Activated CD4-positive, CD25-positive, alpha-beta regulatory T cell (primary cell): ENCODE results near the gene CNOT11.

Experiments
- DNase-seq, 4 experiments: peaks; one replicate each; lab custom pipeline; 2025; lab: John Stamatoyannopoulos, UW

Gene CNOT11

GRCh38 chr2:101278925-101279324 is 26.2 kb downstream of the CNOT11 start:
- no peak for DNase-seq

DNA sequence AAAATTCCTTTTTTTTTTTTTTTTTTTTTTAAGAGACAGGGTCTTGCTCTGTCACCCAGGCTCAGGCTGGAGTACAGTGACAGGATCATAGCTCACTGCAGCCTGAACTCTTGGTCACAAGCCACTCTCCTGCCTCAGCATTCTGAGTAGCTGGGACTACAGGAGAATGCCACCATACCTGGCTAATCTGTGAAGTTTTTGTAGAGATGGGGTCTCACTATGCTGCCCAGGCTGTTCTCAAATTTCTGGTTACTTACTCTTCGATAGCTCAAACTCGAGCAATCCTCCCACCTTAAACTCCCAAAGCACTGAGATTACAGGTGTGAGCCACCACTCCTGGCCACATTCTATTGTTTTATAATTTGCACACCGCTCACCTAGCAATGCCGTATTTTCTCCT is 28.8 kb downstream of the CNOT11 start:
- no peak for DNase-seq

GRCh38 chr2:101282980-101283379 is 30.3 kb downstream of the CNOT11 start:
- no peak for DNase-seq

DNA sequence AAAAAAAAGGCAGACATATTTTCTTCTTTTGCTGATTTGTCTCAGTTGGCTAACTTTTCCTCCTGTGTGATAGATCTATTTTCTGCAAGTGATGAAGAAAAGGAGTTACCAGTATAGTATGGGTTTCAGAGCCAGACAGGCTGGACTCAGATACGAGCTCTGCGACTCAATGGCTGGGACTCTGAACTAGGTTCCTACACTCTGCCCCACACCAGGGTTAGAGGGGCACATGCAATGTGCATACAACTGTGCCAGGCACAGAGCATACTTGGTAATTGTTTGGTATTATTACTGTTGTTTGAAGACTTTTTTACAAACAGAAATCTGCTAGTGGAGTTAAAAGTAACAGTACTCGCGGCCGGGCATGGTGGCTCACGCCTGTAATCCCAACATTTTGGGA is 34.0 kb downstream of the CNOT11 start:
- DNase-seq, result no peak

- no peak for DNase-seq
Measured at GRCh38 chr2:101287303-101287702, 34.6 kb downstream of the CNOT11 start.

GRCh38 chr2:101290711-101291110 is 38.0 kb downstream of the CNOT11 start:
- no peak for DNase-seq

- no peak for DNase-seq
Measured at GRCh38 chr2:101291973-101292372, 39.3 kb downstream of the CNOT11 start.

DNA sequence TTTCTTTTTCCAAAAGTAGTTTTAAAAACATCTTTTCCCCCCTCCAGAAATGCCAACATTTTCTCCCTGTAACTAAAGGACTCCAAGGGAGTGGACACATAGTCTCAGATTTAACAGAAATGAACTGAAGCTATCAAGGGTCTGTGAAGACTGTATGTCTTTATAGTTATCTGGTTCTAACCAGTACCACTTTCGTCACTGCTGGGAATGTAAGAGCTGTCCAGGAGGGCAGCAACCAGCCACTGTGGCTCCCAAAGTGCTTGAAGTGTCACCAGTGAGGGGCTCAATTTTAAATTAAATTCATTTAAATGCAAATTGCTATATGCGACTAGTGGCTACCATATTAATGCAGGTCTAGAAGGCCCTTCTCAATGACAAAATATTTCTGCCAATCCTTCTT is 40.9 kb downstream of the CNOT11 start:
- no peak for DNase-seq

DNA sequence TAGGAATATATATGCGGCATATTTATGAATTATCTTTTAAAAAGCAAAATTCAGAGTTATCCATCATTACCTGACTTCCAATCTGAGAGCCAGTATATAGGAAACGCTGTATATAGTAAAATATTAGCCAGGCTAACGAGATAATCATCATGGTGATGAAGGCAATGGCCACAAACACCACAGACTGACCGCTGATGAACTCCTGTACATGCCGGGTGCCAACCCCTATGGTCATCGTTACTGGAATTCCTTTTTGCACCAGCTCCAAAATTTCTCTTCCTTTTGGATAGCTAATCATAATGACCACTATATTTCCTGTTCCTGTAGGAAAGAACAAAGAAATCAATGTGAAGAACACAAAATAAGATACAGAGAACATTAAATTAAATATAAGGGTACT is 42.2 kb downstream of the CNOT11 start:
- no peak for DNase-seq

- DNase-seq, result no peak
Measured at GRCh38 chr2:101295895-101296294, 43.2 kb downstream of the CNOT11 start.

DNA sequence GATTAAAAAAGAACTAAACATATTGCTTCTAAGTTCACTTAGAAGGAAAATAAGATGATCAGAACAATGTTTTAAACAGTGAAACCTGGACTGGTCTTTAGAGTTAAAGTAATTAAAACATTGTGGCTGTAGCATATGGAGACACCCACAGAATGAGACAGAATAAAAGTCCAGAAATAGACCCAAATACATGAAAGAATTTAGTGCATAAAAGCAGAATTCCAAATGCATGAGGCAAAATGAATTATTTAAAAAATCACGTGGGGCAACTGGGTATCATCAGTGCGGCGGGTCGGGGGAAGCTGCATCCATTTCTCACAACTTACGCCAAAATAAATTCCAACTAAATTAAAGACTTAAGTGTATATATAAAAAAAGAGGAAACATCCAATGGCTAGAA is 43.7 kb downstream of the CNOT11 start:
- DNase-seq, result no peak

- no peak for DNase-seq
Measured at GRCh38 chr2:101297383-101297782, 44.7 kb downstream of the CNOT11 start.

- DNase-seq, result no peak
Measured at GRCh38 chr2:101299604-101300003, 46.9 kb downstream of the CNOT11 start.

- DNase-seq, result no peak
Measured at GRCh38 chr2:101300164-101300563, 47.5 kb downstream of the CNOT11 start.

DNA sequence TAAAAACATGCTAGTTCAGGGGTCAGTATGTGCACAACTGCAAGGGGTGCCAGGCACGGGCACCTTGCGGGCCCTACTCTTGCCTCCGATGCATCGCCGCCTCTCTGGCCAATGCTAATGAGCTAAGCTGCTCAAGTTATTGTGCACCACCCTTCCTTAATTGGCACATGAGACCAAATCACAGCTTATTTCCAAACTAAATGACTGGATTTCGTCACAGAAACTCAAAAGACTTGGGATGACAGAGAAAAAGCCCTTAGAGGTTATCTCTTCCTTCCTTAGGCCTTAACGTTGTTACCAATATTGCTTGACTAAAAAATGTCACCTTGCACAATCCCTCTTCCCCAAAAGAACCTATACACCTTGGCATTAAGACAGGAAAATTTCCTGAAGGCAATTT is 48.1 kb downstream of the CNOT11 start:
- no peak for DNase-seq

- DNase-seq, result no peak
Measured at GRCh38 chr2:101302016-101302415, 49.3 kb downstream of the CNOT11 start.

- no peak for DNase-seq
Measured at GRCh38 chr2:101303688-101304087, 51.0 kb downstream of the CNOT11 start.

DNA sequence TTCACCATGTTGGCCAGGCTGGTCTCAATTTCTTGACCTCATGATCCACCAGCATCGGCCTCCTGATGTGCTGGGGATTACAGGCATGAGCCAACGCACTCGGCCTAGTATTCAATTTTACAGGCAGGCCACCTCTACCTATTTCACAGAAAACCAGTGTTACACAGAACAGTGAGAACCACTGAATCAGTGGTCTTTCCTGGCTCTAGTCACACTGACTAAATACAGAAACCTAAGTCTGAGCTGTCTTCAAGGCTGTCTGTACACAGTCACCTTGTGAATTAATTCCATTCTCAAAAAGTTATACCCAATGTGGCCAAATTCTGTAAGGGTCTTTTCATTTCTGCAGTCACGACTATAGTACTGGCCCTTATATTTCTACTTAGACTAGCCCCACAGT is 52.3 kb downstream of the CNOT11 start:
- no peak for DNase-seq

DNA sequence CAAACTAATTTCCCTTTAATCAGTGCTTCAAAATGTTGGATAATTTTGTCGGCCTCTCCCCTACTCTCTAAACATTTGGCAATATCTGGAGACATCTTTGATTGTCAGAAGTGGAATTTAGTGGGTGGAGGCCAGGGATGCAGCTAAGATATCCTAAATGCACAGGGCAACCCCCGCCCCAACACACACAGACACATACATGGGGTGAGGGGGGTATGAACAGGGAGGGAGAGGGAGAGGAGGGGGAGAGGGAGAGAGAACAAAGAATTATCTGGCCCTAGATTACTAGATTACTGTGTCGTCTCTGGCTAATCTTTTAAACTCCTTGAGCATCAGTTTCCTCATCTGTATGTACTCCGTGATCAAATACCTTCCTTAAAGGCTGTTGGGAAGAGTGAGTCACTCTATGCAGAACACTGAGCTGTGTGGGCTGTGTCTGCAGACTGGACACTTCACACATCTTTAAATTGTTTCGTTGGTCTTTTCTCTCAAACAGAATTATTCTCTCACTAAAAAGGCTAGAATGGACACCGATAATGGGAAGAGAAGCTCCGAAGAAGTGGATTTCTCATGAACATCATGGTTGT is 52.9 kb downstream of the CNOT11 start:
- no peak for DNase-seq

DNA sequence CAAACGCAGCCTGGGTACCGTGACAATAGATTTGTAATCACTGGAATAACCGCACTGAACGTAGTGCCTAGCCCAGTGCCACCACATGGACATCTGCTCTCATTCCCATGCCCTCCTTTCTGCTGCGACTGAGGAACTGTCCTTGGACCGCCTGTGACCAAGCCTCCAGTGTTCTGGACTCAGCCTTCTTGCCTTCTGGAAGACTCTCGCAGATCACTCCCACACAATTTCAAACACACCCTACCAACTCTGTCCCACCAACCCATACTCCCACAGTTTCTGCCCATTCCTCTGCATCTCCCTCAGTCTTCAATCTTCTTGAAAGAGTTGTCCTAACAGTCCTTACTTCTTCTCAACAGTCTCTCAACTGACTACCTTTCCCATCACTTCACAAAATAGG is 53.7 kb downstream of the CNOT11 start:
- DNase-seq, result no peak

GRCh38 chr2:101307503-101307902 is 54.8 kb downstream of the CNOT11 start:
- no peak for DNase-seq

GRCh38 chr2:101307950-101308431 is 55.3 kb downstream of the CNOT11 start:
- no peak for DNase-seq

DNA sequence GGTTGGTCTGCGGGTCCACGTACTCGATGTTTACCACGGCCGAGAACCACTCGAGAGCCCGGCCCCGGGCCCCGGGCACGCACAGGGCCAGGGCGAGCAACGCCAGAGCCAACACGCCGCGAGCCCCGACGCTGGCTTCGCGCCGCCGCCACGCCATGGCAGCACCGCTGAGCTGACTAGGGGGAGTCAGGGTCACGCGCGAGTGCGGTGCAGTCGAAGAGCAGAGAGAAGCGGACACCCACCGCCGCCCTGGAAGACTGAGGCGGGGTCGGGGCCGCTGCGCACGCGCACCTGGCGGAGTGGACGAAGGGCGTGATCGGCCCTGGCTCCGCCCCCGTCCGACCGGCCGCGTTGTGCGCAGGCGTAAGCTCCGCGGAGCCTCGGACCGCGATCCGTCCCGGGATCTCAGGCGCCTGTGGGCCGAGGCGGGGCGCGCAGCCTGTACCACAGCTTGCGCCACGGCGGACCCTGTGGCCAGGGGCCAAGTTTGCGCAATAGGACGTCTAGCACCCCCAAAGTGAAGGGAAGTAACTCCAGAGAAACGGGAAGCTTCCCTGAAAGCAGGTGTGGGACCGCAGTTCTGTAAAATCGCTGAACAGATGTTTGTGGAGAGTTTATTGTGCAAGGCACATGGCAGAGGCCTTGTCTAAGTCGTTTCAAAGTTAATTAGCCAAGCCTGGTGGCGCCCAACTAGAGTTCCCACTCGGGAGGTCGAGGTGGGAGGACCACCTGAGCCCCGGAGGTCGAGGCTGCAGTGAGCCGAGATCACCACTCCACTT is 55.9 kb downstream of the CNOT11 start, which contains the start of gene RNF149:
Gene RNF149, minus strand, starts transcription at position 270 of the 779 bp plus-strand sequence. Its CDS starts 113 bp downstream, at position 157.
- DNase-seq, result peak; percentile 85 to 89 (median 87)
